Neural progenitor cell (in vitro differentiated cells): ENCODE results near the gene POLR2C.

ENCODE experiments used
- EZH2 ChIP-seq: fragments of 200-600 bp; sonication (generic); IDR thresholded peaks from 2 replicates; pipeline ENCODE4 v1.6.1; 2017; ENCODE audit warnings: antibody characterized with exemption, mild to moderate bottlenecking, moderate library complexity
- EZH2phosphoT487 ChIP-seq: fragments of 200-600 bp; sonication (generic); IDR thresholded peaks from 2 replicates; pipeline ENCODE4 v1.6.1; 2017; ENCODE audit warnings: antibody characterized with exemption
- TF ChIP-seq, protein P1 (sequence below): fragments of 200-600 bp; sonication (generic); IDR thresholded peaks from 2 replicates; pipeline ENCODE4 v1.5.1; 2017; ENCODE audit warnings: antibody characterized with exemption, mild to moderate bottlenecking

DNA sequence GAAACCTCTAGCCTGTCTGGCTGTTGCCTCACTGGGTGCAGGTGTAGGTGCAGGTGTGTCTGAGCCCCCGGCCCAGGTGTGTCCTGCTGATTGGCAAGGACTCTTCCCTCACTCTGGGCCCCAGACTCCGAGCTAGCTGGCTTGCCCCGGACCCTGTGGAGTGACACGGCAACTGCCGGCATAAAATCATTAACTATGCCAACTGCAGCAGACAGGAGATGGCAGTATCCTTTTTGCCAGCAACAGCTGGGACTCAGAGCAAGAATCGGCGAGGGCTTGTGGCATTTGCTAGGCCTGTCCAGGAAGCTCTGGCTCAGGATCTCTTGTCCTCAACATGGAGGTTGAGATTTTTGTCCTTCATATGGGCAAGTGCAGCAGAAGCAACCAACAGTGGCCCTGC is 36.1 kb upstream of the POLR2C start:
- TF ChIP-seq, protein P1, sequence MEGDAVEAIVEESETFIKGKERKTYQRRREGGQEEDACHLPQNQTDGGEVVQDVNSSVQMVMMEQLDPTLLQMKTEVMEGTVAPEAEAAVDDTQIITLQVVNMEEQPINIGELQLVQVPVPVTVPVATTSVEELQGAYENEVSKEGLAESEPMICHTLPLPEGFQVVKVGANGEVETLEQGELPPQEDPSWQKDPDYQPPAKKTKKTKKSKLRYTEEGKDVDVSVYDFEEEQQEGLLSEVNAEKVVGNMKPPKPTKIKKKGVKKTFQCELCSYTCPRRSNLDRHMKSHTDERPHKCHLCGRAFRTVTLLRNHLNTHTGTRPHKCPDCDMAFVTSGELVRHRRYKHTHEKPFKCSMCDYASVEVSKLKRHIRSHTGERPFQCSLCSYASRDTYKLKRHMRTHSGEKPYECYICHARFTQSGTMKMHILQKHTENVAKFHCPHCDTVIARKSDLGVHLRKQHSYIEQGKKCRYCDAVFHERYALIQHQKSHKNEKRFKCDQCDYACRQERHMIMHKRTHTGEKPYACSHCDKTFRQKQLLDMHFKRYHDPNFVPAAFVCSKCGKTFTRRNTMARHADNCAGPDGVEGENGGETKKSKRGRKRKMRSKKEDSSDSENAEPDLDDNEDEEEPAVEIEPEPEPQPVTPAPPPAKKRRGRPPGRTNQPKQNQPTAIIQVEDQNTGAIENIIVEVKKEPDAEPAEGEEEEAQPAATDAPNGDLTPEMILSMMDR: no peak
- TF ChIP-seq EZH2: no peak
- no peak for TF ChIP-seq EZH2phosphoT487
